HepG2 (cell line): ENCODE measurements around the gene PBX4. TPM values are rescaled to one million over a fixed set of nuclear protein-coding genes. Genes with fewer than 3 reads are reported as not detected.

Experiments used
- BRCA1 ChIP-seq: sonication (generic); formaldehyde crosslinking; IDR thresholded peaks from 2 replicates; pipeline ENCODE4 v1.4.0; 2020; ENCODE audit warnings: missing genetic modification reagents
- IKZF5 ChIP-seq: IDR thresholded peaks from 2 replicates; pipeline ENCODE4 v1.6.1; 2018; ENCODE audit warnings: missing genetic modification reagents, mild to moderate bottlenecking, missing compliant biosample characterization
- MAFF ChIP-seq: IDR thresholded peaks from 2 replicates; pipeline ENCODE4 v1.6.1; 2011; ENCODE audit warnings: low read depth, low read length, improper control_type of control experiment
- NCOR1 ChIP-seq: fragments of 200-600 bp; sonication (generic); IDR thresholded peaks from 2 replicates; pipeline ENCODE4 v1.7.0; 2017; ENCODE audit warnings: antibody characterized with exemption, low read length, borderline replicate concordance
- SIX1 ChIP-seq: sonication (generic); formaldehyde crosslinking; IDR thresholded peaks from 2 replicates; pipeline ENCODE4 v1.4.0; 2020; ENCODE audit warnings: missing genetic modification reagents, borderline replicate concordance
- SOX5 ChIP-seq: IDR thresholded peaks from 2 replicates; pipeline ENCODE4 v1.6.1; 2016; ENCODE audit warnings: borderline replicate concordance
- SP4 ChIP-seq: sonication (generic); formaldehyde crosslinking; IDR thresholded peaks from 2 replicates; pipeline ENCODE4 v1.8.1; 2023; ENCODE audit warnings: mild to moderate bottlenecking, missing genetic modification reagents
- TAF1 ChIP-seq: sonication (generic); formaldehyde crosslinking; IDR thresholded peaks from 2 replicates; pipeline ENCODE4 v1.4.0; 2020; ENCODE audit warnings: missing genetic modification reagents
- TBL1XR1 ChIP-seq: fragments of 150-350 bp; IDR thresholded peaks from 2 replicates; pipeline ENCODE4 v1.6.1; 2014; ENCODE audit warnings: borderline replicate concordance, low read length; ENCODE audit not compliant: partially characterized antibody
- TOE1 ChIP-seq: sonication (generic); formaldehyde crosslinking; IDR thresholded peaks from 2 replicates; pipeline ENCODE4 v1.4.0; 2020; ENCODE audit warnings: mild to moderate bottlenecking, missing genetic modification reagents
- ZBED4 ChIP-seq: sonication (generic); formaldehyde crosslinking; IDR thresholded peaks from 2 replicates; pipeline ENCODE4 v1.4.0; 2020; ENCODE audit warnings: missing genetic modification reagents, borderline replicate concordance
- ZFYVE20 ChIP-seq: sonication (generic); formaldehyde crosslinking; IDR thresholded peaks from 2 replicates; pipeline ENCODE4 v1.8.0; 2023; ENCODE audit warnings: low read depth, mild to moderate bottlenecking, moderate library complexity, missing genetic modification reagents, borderline replicate concordance
- ZNF431 ChIP-seq: sonication (generic); formaldehyde crosslinking; IDR thresholded peaks from 2 replicates; pipeline ENCODE4 v1.9.0; 2022; ENCODE audit warnings: missing genetic modification reagents, low read depth, mild to moderate bottlenecking, borderline replicate concordance
- ZNF432 ChIP-seq: sonication (generic); formaldehyde crosslinking; IDR thresholded peaks from 2 replicates; pipeline ENCODE4 v1.5.0; 2020; ENCODE audit warnings: missing genetic modification reagents, mild to moderate bottlenecking, borderline replicate concordance
- ZNF557 ChIP-seq: sonication (generic); formaldehyde crosslinking; IDR thresholded peaks from 2 replicates; pipeline ENCODE4 v1.4.0; 2020; ENCODE audit warnings: missing genetic modification reagents
- polyA plus RNA-seq, 8 experiments: library from polyadenylated mRNA; depleted of rRNA in 3 of 8; stranded (reverse) in 7 of 8; unstranded in 1 of 8; fragments of >200 nt; fragmentation: Illumina TruSeq in 4 of 8; extraction: Trizol in 4 of 8; gene quantifications; 2 replicates each; pipeline versions ENCODE4 v1.2.1 to v1.2.3, GENCODE V29; 2011 to 2016; ENCODE audit warnings: low read depth in 4 of 8, missing spikeins in 1 of 8, mixed read lengths in 1 of 8; ENCODE audit not compliant: insufficient read depth in 1 of 8
- total RNA-seq, 5 experiments: library from RNA; depleted of rRNA; stranded (reverse); fragments of >200 nt; fragmentation: Illumina TruSeq; extraction: Trizol; gene quantifications; 2 replicates each; pipeline ENCODE4 v1.2.3, GENCODE V29; 2016; ENCODE audit warnings: low read depth in 1 of 5
- TF ChIP-seq, protein P1 (sequence below): sonication (generic); formaldehyde crosslinking; IDR thresholded peaks from 2 replicates; pipeline ENCODE4 v1.5.0; 2020; ENCODE audit warnings: mild to moderate bottlenecking, missing genetic modification reagents, moderate library complexity
- TF ChIP-seq, protein P2 (sequence below): sonication (generic); formaldehyde crosslinking; IDR thresholded peaks from 2 replicates; pipeline ENCODE4 v1.5.0; 2020; ENCODE audit warnings: mild to moderate bottlenecking, missing genetic modification reagents, borderline replicate concordance

Gene PBX4
- total and polyA plus RNA-seq, 2 of the 13 experiments (the other 11 are each of a cell fraction or from before 2014, with no cell fraction given): not detected

GRCh38 chr19:19515642-19516519, 102.6 kb downstream of the PBX4 start, which contains the start of gene NDUFA13 (continued):
- no peak for TF ChIP-seq TBL1XR1
- TF ChIP-seq, protein P1, sequence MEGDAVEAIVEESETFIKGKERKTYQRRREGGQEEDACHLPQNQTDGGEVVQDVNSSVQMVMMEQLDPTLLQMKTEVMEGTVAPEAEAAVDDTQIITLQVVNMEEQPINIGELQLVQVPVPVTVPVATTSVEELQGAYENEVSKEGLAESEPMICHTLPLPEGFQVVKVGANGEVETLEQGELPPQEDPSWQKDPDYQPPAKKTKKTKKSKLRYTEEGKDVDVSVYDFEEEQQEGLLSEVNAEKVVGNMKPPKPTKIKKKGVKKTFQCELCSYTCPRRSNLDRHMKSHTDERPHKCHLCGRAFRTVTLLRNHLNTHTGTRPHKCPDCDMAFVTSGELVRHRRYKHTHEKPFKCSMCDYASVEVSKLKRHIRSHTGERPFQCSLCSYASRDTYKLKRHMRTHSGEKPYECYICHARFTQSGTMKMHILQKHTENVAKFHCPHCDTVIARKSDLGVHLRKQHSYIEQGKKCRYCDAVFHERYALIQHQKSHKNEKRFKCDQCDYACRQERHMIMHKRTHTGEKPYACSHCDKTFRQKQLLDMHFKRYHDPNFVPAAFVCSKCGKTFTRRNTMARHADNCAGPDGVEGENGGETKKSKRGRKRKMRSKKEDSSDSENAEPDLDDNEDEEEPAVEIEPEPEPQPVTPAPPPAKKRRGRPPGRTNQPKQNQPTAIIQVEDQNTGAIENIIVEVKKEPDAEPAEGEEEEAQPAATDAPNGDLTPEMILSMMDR (CRISPR knock-in tag): peak; percentile 5; the same call in 1 of the 2 replicates
- TF ChIP-seq ZNF557: no peak
- no peak; the same call in 1 of the 2 replicates for TF ChIP-seq TOE1 (CRISPR knock-in tag)
- TF ChIP-seq, protein P2, sequence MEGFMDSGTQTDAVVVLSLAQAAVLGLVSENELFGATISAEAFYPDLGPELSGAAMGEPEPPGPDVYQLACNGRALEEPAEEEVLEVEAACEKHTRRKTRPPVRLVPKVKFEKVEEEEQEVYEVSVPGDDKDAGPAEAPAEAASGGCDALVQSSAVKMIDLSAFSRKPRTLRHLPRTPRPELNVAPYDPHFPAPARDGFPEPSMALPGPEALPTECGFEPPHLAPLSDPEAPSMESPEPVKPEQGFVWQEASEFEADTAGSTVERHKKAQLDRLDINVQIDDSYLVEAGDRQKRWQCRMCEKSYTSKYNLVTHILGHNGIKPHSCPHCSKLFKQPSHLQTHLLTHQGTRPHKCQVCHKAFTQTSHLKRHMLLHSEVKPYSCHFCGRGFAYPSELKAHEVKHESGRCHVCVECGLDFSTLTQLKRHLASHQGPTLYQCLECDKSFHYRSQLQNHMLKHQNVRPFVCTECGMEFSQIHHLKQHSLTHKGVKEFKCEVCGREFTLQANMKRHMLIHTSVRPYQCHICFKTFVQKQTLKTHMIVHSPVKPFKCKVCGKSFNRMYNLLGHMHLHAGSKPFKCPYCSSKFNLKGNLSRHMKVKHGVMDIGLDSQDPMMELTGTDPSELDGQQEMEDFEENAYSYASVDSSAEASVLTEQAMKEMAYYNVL (CRISPR knock-in tag): no peak
- no peak for TF ChIP-seq NCOR1
- TF ChIP-seq SOX5 (CRISPR knock-in tag): 0 out of 2 replicates have a peak, but pooled peaks have one; percentile 24
- TF ChIP-seq ZFYVE20: no peak
- no peak; the same call in 1 of the 2 replicates for TF ChIP-seq BRCA1
- no peak for TF ChIP-seq SP4 (CRISPR knock-in tag)
- no peak for TF ChIP-seq ZNF432 (CRISPR knock-in tag)
- no peak for TF ChIP-seq MAFF
- 0 out of 2 replicates have a peak, but pooled peaks have one; percentile 19 for TF ChIP-seq SIX1 (CRISPR knock-in tag)
- 0 out of 2 replicates have a peak, but pooled peaks have one; percentile 53 for TF ChIP-seq ZNF431 (CRISPR knock-in tag)
- peak; percentile 64; the same call in 1 of the 2 replicates for TF ChIP-seq IKZF5 (CRISPR knock-in tag)
- TF ChIP-seq TAF1 (CRISPR knock-in tag): peak; percentile 91
- TF ChIP-seq ZBED4: no peak
